ENCODE results near the gene SPI1.

The SPI1 gene

GRCh38 chr11:47348131-47348802 lies 30.1 kb downstream of the SPI1 start:
- Histone ChIP-seq H2AK5ac (ENCODE audit: low read length, severe bottlenecking) (no peak overlapping the region), H2BK120ac (ENCODE audit: low read depth, low read length) (no peak overlapping the region), H4K8ac (ENCODE audit: low read length) (no peak overlapping the region), H4K91ac (ENCODE audit: low read length) (no peak overlapping the region), H3K4me1 (ENCODE audit: control insufficient read depth, insufficient read depth, low read depth, low read length) (peaks cover 3% of the 10 kb centered on the region), H2BK5ac (ENCODE audit: low read depth, low read length, poor library complexity, severe bottlenecking) (no peak overlapping the region), H3K27me3 (ENCODE audit: control insufficient read depth in 1 of 2, insufficient read depth in 1 of 2, low read length in 2 of 2) (peaks cover 19 to 32% of the 10 kb centered on the region in 2 experiments), H3K4ac (ENCODE audit: low read depth in 1 of 2, low read length in 2 of 2) (no peak overlapping the region), H2BK15ac (ENCODE audit: low read depth, poor library complexity, severe bottlenecking) (no peak overlapping the region), H3K4me3 (ENCODE audit: insufficient read depth in 1 of 2, low read depth in 1 of 2, low read length in 2 of 2) (no peak overlapping the region), H2AFZ (ENCODE audit: low read depth, low read length) (no peak overlapping the region), H3K4me2 (ENCODE audit: low read length, poor library complexity, severe bottlenecking) (no peak overlapping the region), H3K23ac (ENCODE audit: low read length in 2 of 2) (no peak overlapping the region), H2BK12ac (ENCODE audit: low read length in 2 of 2) (no peak overlapping the region), H3K9ac (ENCODE audit: low read length) (no peak overlapping the region), H3K9me3 (ENCODE audit: control insufficient read depth, low read length) (no peaks in the 10 kb centered on the region), H3K79me1 (replicated peaks; ENCODE audit: low read length, poor library complexity, severe bottlenecking) (no peaks in the 10 kb centered on the region), H3K36me3 (ENCODE audit: control insufficient read depth in 1 of 2, insufficient read depth in 2 of 2, low read depth in 1 of 2, low read length in 2 of 2) (no peaks in the 10 kb centered on the region), H3K14ac (ENCODE audit: low read length in 2 of 2) (no peak overlapping the region), H3K18ac (ENCODE audit: low read depth in 1 of 2, low read length in 2 of 2) (no peak overlapping the region), H3K27ac (ENCODE audit: low read length, poor library complexity, severe bottlenecking) (no peak overlapping the region)
- WGBS: 89% methylated on average over 23 of the region's 24 CpGs
- DNase-seq: no peak

DNA sequence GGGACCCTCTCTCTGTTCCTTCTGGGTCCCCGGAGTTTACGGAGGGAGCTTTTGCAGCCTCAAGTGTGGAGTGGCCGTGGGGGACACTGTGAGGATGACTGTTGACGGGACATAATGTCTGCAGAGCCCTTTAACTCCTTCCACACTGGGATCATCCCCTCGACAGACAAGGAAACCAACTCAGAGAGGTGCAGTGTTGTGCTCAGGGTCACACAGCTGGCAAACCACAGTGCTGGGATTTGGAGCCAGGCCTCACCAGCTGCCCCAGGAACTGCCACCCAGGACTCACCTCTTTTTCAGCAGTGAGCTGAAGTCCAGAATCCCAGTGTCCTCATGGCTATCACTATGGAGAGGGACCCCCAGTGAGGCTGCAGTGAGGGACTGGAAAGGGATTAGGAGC lies 31.2 kb downstream of the SPI1 start:
- no peak for DNase-seq
- Histone ChIP-seq H2AFZ (ENCODE audit: low read depth, low read length) (no peak overlapping the region), H3K27ac (ENCODE audit: low read length, poor library complexity, severe bottlenecking) (no peak overlapping the region), H2AK5ac (ENCODE audit: low read length, severe bottlenecking) (no peak overlapping the region), H2BK120ac (ENCODE audit: low read depth, low read length) (no peak overlapping the region), H3K4me3 (ENCODE audit: insufficient read depth in 1 of 2, low read depth in 1 of 2, low read length in 2 of 2) (no peak overlapping the region), H2BK5ac (ENCODE audit: low read depth, low read length, poor library complexity, severe bottlenecking) (no peak overlapping the region), H3K79me1 (replicated peaks; ENCODE audit: low read length, poor library complexity, severe bottlenecking) (no peaks in the 10 kb centered on the region), H3K4me1 (ENCODE audit: control insufficient read depth, insufficient read depth, low read depth, low read length) (peaks cover 3% of the 10 kb centered on the region), H3K36me3 (ENCODE audit: control insufficient read depth in 1 of 2, insufficient read depth in 2 of 2, low read depth in 1 of 2, low read length in 2 of 2) (no peaks in the 10 kb centered on the region), H4K8ac (ENCODE audit: low read length) (no peak overlapping the region), H3K23ac (ENCODE audit: low read length in 2 of 2) (no peak overlapping the region), H3K14ac (ENCODE audit: low read length in 2 of 2) (no peak overlapping the region), H2BK15ac (ENCODE audit: low read depth, poor library complexity, severe bottlenecking) (no peak overlapping the region), H3K4ac (ENCODE audit: low read depth in 1 of 2, low read length in 2 of 2) (no peak overlapping the region), H3K4me2 (ENCODE audit: low read length, poor library complexity, severe bottlenecking) (no peak overlapping the region), H4K91ac (ENCODE audit: low read length) (no peak overlapping the region), H3K27me3 (ENCODE audit: control insufficient read depth in 1 of 2, insufficient read depth in 1 of 2, low read length in 2 of 2) (peaks cover 19 to 34% of the 10 kb centered on the region in 2 experiments), H3K18ac (ENCODE audit: low read depth in 1 of 2, low read length in 2 of 2) (no peak overlapping the region), H3K9me3 (ENCODE audit: control insufficient read depth, low read length) (no peaks in the 10 kb centered on the region), H2BK12ac (ENCODE audit: low read length in 2 of 2) (no peak overlapping the region), H3K9ac (ENCODE audit: low read length) (no peak overlapping the region)
- 89% methylated on average over 1 of the region's 5 CpGs for WGBS

DNA sequence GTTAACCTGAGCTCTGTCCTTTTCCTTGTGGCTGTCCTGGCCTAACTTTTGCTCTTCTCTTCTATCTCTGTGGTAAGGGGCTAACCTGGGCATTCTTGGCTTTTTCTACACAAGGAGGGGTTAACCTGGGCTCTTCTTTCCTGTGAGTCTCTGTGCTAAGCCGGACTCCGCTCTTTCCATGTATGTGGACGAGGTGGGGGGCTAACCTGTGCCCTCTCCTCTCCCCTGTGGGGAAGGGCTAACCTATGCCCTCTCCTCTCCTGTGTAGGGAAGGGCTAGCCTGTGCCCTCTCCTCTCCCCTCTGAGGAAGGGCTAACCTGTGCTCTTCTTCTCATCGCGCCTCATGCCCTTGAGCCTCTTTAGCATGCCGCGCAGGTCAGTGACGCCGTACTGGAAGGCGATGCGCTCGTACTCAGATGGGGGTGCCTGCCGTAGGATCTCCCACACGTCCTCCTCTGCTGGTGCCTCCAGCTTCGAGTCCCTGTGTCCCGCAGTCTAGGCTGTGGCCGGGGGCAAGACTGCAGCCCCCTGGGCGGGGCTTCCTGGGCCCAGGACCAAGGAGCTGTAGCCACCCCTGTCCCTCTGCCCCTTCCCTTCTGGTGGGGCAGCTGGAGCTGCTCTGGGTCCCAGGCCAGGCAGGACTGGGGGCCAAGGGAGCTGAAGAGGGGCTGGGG lies 32.3 kb downstream of the SPI1 start:
- no peaks in the 10 kb centered on the region for H3K36me3 ChIP-seq (ENCODE audit: control insufficient read depth in 1 of 2, insufficient read depth in 2 of 2, low read depth in 1 of 2, low read length in 2 of 2)
- H2AFZ ChIP-seq (ENCODE audit: low read depth, low read length): no peak overlapping the region
- H3K4me2 ChIP-seq (ENCODE audit: low read length, poor library complexity, severe bottlenecking): no peak overlapping the region
- H3K9me3 ChIP-seq (ENCODE audit: control insufficient read depth, low read length): no peaks in the 10 kb centered on the region
- 86% methylated on average over 18 of the region's 18 CpGs for WGBS
- no peak overlapping the region for H2BK5ac ChIP-seq (ENCODE audit: low read depth, low read length, poor library complexity, severe bottlenecking)
- H3K18ac ChIP-seq (ENCODE audit: low read depth in 1 of 2, low read length in 2 of 2): no peak overlapping the region
- H3K4me1 ChIP-seq (ENCODE audit: control insufficient read depth, insufficient read depth, low read depth, low read length): peaks cover 2% of the 10 kb centered on the region
- H2BK120ac ChIP-seq (ENCODE audit: low read depth, low read length): no peak overlapping the region
- no peak overlapping the region for H3K9ac ChIP-seq (ENCODE audit: low read length)
- no peak overlapping the region for H4K91ac ChIP-seq (ENCODE audit: low read length)
- DNase-seq: no peak
- no peak overlapping the region for H2BK12ac ChIP-seq (ENCODE audit: low read length in 2 of 2)
- no peak overlapping the region for H3K23ac ChIP-seq (ENCODE audit: low read length in 2 of 2)
- H2AK5ac ChIP-seq (ENCODE audit: low read length, severe bottlenecking): no peak overlapping the region
- no peak overlapping the region for H3K27ac ChIP-seq (ENCODE audit: low read length, poor library complexity, severe bottlenecking)
- no peak overlapping the region for H2BK15ac ChIP-seq (ENCODE audit: low read depth, poor library complexity, severe bottlenecking)
- no peak overlapping the region for H3K4ac ChIP-seq (ENCODE audit: low read depth in 1 of 2, low read length in 2 of 2)
- no peaks in the 10 kb centered on the region for H3K79me1 ChIP-seq (replicated peaks; ENCODE audit: low read length, poor library complexity, severe bottlenecking)
- no peak overlapping the region for H3K14ac ChIP-seq (ENCODE audit: low read length in 2 of 2)
- H3K4me3 ChIP-seq (ENCODE audit: insufficient read depth in 1 of 2, low read depth in 1 of 2, low read length in 2 of 2): no peak overlapping the region
- H4K8ac ChIP-seq (ENCODE audit: low read length): no peak overlapping the region
- H3K27me3 ChIP-seq (ENCODE audit: control insufficient read depth in 1 of 2, insufficient read depth in 1 of 2, low read length in 2 of 2): peaks cover 19 to 34% of the 10 kb centered on the region in 2 experiments

DNA sequence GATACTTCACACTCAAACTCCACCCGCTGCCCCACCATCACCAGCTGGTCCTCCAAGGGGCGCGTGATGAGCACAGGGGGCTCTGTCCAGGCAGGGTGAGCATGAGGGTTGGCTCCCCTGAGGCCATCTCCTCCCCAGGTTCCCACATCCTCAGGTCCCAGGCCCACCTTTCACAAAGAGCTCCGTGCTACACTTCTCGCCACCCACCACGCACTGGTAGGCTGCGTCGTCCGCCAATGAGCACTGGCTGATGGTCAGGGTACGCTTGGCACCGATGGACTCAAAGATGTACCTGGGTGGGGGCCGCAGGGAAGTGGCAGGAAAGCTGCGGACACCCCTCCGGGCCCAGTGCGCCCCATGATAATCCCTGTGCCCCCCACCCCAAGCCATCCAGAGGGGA lies 35.5 kb downstream of the SPI1 start:
- Histone ChIP-seq H2BK5ac (ENCODE audit: low read depth, low read length, poor library complexity, severe bottlenecking) (no peak overlapping the region), H3K79me1 (replicated peaks; ENCODE audit: low read length, poor library complexity, severe bottlenecking) (no peaks in the 10 kb centered on the region), H3K4ac (ENCODE audit: low read depth in 1 of 2, low read length in 2 of 2) (no peak overlapping the region), H4K8ac (ENCODE audit: low read length) (no peak overlapping the region), H3K18ac (ENCODE audit: low read depth in 1 of 2, low read length in 2 of 2) (no peak overlapping the region), H3K4me3 (ENCODE audit: insufficient read depth in 1 of 2, low read depth in 1 of 2, low read length in 2 of 2) (no peak overlapping the region), H3K14ac (ENCODE audit: low read length in 2 of 2) (no peak overlapping the region), H2BK12ac (ENCODE audit: low read length in 2 of 2) (no peak overlapping the region), H3K4me1 (ENCODE audit: control insufficient read depth, insufficient read depth, low read depth, low read length) (peaks cover 2% of the 10 kb centered on the region), H3K27ac (ENCODE audit: low read length, poor library complexity, severe bottlenecking) (no peak overlapping the region), H4K91ac (ENCODE audit: low read length) (no peak overlapping the region), H2AFZ (ENCODE audit: low read depth, low read length) (no peak overlapping the region), H3K9ac (ENCODE audit: low read length) (no peak overlapping the region), H3K36me3 (ENCODE audit: control insufficient read depth in 1 of 2, insufficient read depth in 2 of 2, low read depth in 1 of 2, low read length in 2 of 2) (no peaks in the 10 kb centered on the region), H3K23ac (ENCODE audit: low read length in 2 of 2) (no peak overlapping the region), H2AK5ac (ENCODE audit: low read length, severe bottlenecking) (no peak overlapping the region), H2BK120ac (ENCODE audit: low read depth, low read length) (no peak overlapping the region), H3K4me2 (ENCODE audit: low read length, poor library complexity, severe bottlenecking) (no peak overlapping the region), H3K9me3 (ENCODE audit: control insufficient read depth, low read length) (no peaks in the 10 kb centered on the region), H2BK15ac (ENCODE audit: low read depth, poor library complexity, severe bottlenecking) (peak overlapping the region; percentile 17), H3K27me3 (ENCODE audit: control insufficient read depth in 1 of 2, insufficient read depth in 1 of 2, low read length in 2 of 2) (peaks cover 19 to 44% of the 10 kb centered on the region in 2 experiments)
- no peak for DNase-seq
- 97% methylated on average over 15 of the region's 15 CpGs for WGBS
